Small intestine (tissue), 7 donors: ENCODE data around the gene WEE1. TPM values are rescaled to one million over a fixed set of nuclear protein-coding genes. Genes with fewer than 3 reads are reported as not detected.

Source experiments
- DNase-seq, 2 donors: peaks; one replicate each; pipeline versions ENCODE4 v3.0.0 to v3.0.0-alpha.2; 2013
- FAIRE-seq: peaks from 2 replicates; lab custom pipeline; 2012; peaks lifted over from hg19 to GRCh38; lab: Jason Lieb, UNC
- H3K27ac ChIP-seq, 3 donors: one replicate each; pipeline ENCODE4 v1.5.1; 2013; ENCODE audit warnings: low read length in 2 of 3, mild to moderate bottlenecking in 2 of 3, control low read depth in 1 of 3, inconsistent platforms in 1 of 3, low read depth in 1 of 3, moderate library complexity in 1 of 3
- H3K27me3 ChIP-seq, 3 donors: one replicate each; pipeline ENCODE4 v1.6.1; 2013; ENCODE audit warnings: low read length in 3 of 3, inconsistent platforms in 1 of 3; ENCODE audit not compliant: control insufficient read depth in 3 of 3, insufficient read depth in 3 of 3
- H3K36me3 ChIP-seq, 3 donors: one replicate each; pipeline ENCODE4 v1.6.1; 2013; ENCODE audit warnings: low read length in 3 of 3, inconsistent platforms in 1 of 3, low read depth in 1 of 3, mild to moderate bottlenecking in 1 of 3, moderate library complexity in 1 of 3; ENCODE audit not compliant: control insufficient read depth in 3 of 3, insufficient read depth in 2 of 3
- H3K4me1 ChIP-seq, 3 donors: one replicate each; pipeline ENCODE4 v1.6.1; 2013; ENCODE audit warnings: low read length in 2 of 3, inconsistent platforms in 1 of 3, low read depth in 1 of 3, mild to moderate bottlenecking in 1 of 3, moderate library complexity in 1 of 3; ENCODE audit not compliant: control insufficient read depth in 3 of 3, insufficient read depth in 2 of 3
- H3K4me3 ChIP-seq, 3 donors: one replicate each; pipeline ENCODE4 v1.5.1; 2013; ENCODE audit warnings: low read length in 3 of 3, control low read depth in 1 of 3, inconsistent platforms in 1 of 3, low read depth in 1 of 3, mild to moderate bottlenecking in 1 of 3, moderate library complexity in 1 of 3
- H3K9me3 ChIP-seq, 2 donors: one replicate each; pipeline ENCODE4 v1.6.1; 2013; ENCODE audit warnings: low read depth in 1 of 2, low read length in 1 of 2; ENCODE audit not compliant: control insufficient read depth in 2 of 2, insufficient read depth in 1 of 2
- WGBS, 3 donors: extraction: QIAGEN DNeasy Blood & Tissue Kit; methylation state at CpG; one replicate each; pipeline ENCODE4 v1.1.7; 2013; 5-methylcytosine and 5-hydroxymethylcytosine counted together
- polyA plus RNA-seq, 4 donors: library from polyadenylated mRNA; stranded (reverse) in 3 of 4; unstranded in 1 of 4; fragments of 200-250 nt in 3 of 4; fragments of 120-200 nt in 1 of 4; gene quantifications; one replicate each; pipeline versions ENCODE4 v1.2.1 to v1.2.3, GENCODE V29; 2013
- donor health status: healthy with polysubstance abuse.
- donor health status: control.
- donor health status: control.
- donor health status: Bipolar disorder and iron deficiency.
- donor health status: healthy.

Gene WEE1
- polyA plus RNA-seq, 4 donors = 4.6 to 71.3 (median 8.0) TPM

GRCh38 chr11:9575260-9576240 lies 2.1 kb downstream of the WEE1 start:
- DNase-seq (peak; percentile 77 to 91), FAIRE-seq (no peak)
- WGBS, 3 donors = 1 to 7% (median 4%) methylated on average over 17 of the region's 17 CpGs
- Histone ChIP-seq H3K4me1 (peaks cover 0 to 26% (median 0%) of the 10 kb centered on the region in 3 donors), H3K36me3 (peaks cover 0 to 6% (median 0%) of the 10 kb centered on the region in 3 donors), H3K4me3 (peak overlapping the region; percentile 60 to 87 (median 64)), H3K9me3 (no peaks in the 10 kb centered on the region), H3K27me3 (no peaks in the 10 kb centered on the region), H3K27ac (peak overlapping the region; percentile 92 to 98 (median 94))

GRCh38 chr11:9576701-9577381 lies 3.4 kb downstream of the WEE1 start:
- no peak for FAIRE-seq
- DNase-seq = peak; percentile 29 to 45
- Histone ChIP-seq H3K4me3 (peak overlapping the region in 2 of 3 donors; percentile 5 to 64), H3K9me3 (no peaks in the 10 kb centered on the region), H3K4me1 (peaks cover 0 to 20% (median 0%) of the 10 kb centered on the region in 3 donors), H3K27me3 (no peaks in the 10 kb centered on the region), H3K36me3 (peaks cover 0 to 13% (median 2%) of the 10 kb centered on the region in 3 donors), H3K27ac (peak overlapping the region in 2 of 3 donors; percentile 60 to 94)
- WGBS, 3 donors = 16 to 33% (median 27%) methylated on average over 4 of the region's 4 CpGs

DNA sequence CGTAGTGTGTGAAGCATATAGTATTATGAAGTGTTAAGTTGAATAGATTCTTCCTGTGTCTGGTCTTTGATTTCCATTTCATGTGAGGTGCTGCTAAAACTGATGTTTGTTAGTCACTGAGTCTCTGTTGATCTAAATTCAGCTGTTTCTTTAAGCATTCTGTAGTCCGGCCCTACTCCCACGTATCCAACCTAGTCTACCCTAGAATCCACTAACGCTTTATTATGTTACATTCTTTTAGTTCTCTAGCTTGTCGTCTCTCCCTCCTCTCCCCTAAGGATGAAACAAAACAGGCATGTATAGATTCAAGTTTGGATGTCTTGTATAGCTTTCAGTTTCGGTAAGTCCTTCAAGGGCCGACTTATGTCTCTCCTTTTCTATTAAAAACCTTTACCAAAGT lies 4.1 kb downstream of the WEE1 start:
- peaks cover 0 to 13% (median 0%) of the 10 kb centered on the region in 3 donors for H3K4me1 ChIP-seq
- peaks cover 0 to 17% (median 3%) of the 10 kb centered on the region in 3 donors for H3K36me3 ChIP-seq
- H3K9me3 ChIP-seq = no peaks in the 10 kb centered on the region
- peak overlapping the region in 2 of 3 donors; percentile 12 to 64 for H3K4me3 ChIP-seq
- WGBS, 3 donors = 13 to 24% (median 21%) methylated on average over 7 of the region's 7 CpGs
- H3K27me3 ChIP-seq = no peaks in the 10 kb centered on the region
- FAIRE-seq (no peak), DNase-seq (peak; percentile 59 to 72)
- peak overlapping the region; percentile 60 to 94 (median 72) for H3K27ac ChIP-seq

DNA sequence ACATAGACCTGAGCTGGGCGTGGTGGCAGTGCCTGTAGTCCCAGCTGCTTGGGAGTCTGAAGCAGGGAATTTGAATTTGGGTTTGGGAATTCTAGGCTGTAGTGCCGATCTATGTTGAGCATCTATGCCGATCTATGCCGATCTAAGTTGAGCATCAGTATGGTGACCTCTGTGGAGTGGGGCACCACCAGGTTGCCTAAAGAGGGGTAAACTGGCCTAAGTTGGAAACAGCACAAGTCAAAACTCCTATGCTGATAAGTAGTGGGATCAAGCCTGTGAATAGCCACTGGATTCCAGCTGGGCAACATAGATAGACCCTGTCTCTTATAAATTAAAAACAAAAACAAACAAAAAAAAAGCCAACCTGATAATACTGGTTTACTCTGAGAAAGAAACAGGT lies 7.4 kb downstream of the WEE1 start:
- Histone ChIP-seq H3K36me3 (peaks cover 2 to 36% (median 5%) of the 10 kb centered on the region in 3 donors), H3K4me1 (peaks cover 0 to 11% (median 0%) of the 10 kb centered on the region in 3 donors), H3K27ac (no peak overlapping the region), H3K9me3 (no peaks in the 10 kb centered on the region), H3K4me3 (no peak overlapping the region), H3K27me3 (no peaks in the 10 kb centered on the region)
- no peak for DNase-seq
- 95 to 98% (median 97%) methylated on average over 4 of the region's 4 CpGs for WGBS, 3 donors
- FAIRE-seq = no peak

- no peak for DNase-seq
- Histone ChIP-seq H3K4me1 (peaks cover 0 to 11% (median 0%) of the 10 kb centered on the region in 3 donors), H3K27ac (no peak overlapping the region), H3K4me3 (no peak overlapping the region), H3K36me3 (peaks cover 2 to 38% (median 5%) of the 10 kb centered on the region in 3 donors), H3K27me3 (no peaks in the 10 kb centered on the region), H3K9me3 (no peaks in the 10 kb centered on the region)
- no peak for FAIRE-seq
- 98 to 99% (median 99%) methylated on average over 6 of the region's 6 CpGs for WGBS, 3 donors
Measured at GRCh38 chr11:9581556-9582161, 8.2 kb downstream of the WEE1 start.

DNA sequence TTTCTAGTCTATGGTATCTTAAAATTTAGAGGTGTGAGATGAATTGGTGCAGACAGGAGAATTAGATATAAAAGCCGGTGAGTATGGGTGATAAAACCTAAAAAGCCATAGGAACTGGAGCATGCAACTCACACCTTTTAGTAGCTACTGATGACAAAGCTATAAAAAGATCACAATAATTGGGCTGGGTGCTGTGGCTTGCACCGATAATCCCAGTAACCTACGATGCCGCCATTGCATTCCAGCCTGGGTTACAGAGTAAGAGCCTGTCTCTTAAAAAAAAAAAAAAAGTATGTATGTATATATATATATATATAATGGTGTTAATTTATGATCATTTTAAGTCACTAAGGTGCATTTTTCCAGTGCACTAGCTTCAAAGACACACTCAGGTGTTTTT lies 17.2 kb downstream of the WEE1 start:
- DNase-seq (no peak), FAIRE-seq (no peak)
- H3K27ac ChIP-seq = no peak overlapping the region
- no peak overlapping the region for H3K4me3 ChIP-seq
- no peaks in the 10 kb centered on the region for H3K9me3 ChIP-seq
- WGBS, 3 donors = 95 to 98% (median 96%) methylated on average over 4 of the region's 4 CpGs
- H3K36me3 ChIP-seq = peaks cover 7 to 18% (median 9%) of the 10 kb centered on the region in 3 donors
- no peaks in the 10 kb centered on the region for H3K27me3 ChIP-seq
- H3K4me1 ChIP-seq = no peaks in the 10 kb centered on the region

DNA sequence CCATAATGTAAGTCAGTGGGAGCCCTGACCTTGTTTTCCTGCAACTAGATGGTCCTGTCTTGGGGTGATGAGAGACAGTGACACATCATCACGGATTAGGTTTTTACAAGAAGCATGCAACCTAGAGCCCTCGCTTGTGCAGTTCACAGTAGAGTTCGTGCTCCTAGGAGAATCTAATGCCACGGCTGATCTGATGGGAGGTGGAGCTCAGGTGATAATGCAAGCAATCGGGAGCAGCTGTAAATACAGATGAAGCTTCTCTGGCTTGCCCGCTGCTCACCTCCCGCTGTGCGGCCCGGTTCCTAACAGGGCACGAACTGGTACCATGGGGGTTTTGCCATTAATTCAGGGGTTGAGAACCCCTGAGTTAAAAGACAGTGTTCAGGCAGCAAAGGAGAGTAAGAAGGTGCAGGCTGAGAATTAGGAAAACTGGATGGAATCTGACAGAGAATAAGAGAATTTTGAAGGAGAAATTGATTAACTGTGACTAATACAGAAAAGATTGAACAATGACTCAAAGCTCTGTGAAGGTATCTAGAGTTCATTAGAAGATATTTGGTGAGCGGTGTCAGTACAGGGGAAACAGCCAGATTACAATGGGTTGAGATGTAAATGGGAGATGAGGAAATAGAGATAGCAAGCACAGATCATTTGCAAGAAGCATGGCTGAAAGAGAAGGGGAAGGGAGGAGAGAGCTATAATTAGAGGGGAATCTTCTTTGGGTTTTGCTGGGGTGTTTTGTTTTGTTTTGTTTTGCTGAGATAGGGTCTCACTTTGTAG lies 21.0 kb downstream of the WEE1 start:
- H3K27me3 ChIP-seq = no peaks in the 10 kb centered on the region
- FAIRE-seq = no peak
- WGBS, 3 donors = 74 to 82% (median 78%) methylated on average over 11 of the region's 11 CpGs
- no peaks in the 10 kb centered on the region for H3K9me3 ChIP-seq
- no peak overlapping the region for H3K27ac ChIP-seq
- H3K4me1 ChIP-seq = no peaks in the 10 kb centered on the region
- DNase-seq = no peak
- peaks cover 0 to 7% (median 2%) of the 10 kb centered on the region in 3 donors for H3K36me3 ChIP-seq
- H3K4me3 ChIP-seq = no peak overlapping the region
